K562 (cell line): ENCODE results near the gene PPCDC.

ENCODE experiments used
- BHLHE40 ChIP-seq: IDR thresholded peaks from 2 replicates; pipeline ENCODE4 v1.6.1; 2011; ENCODE audit warnings: low read length, improper control_type of control experiment
- HBP1 ChIP-seq: fragments of 450-650 bp; formaldehyde crosslinking; IDR thresholded peaks from 2 replicates; pipeline ENCODE4 v1.4.0; 2022; ENCODE audit warnings: missing genetic modification characterization
- MAFF ChIP-seq: IDR thresholded peaks from 2 replicates; pipeline ENCODE4 v1.6.1; 2012; ENCODE audit warnings: low read length, improper control_type of control experiment
- MXI1 ChIP-seq: IDR thresholded peaks from 2 replicates; pipeline ENCODE4 v1.6.1; 2011; ENCODE audit warnings: low read depth, mild to moderate bottlenecking, improper control_type of control experiment, low read length
- PCBP1 ChIP-seq: fragments of 200-400 bp; formaldehyde crosslinking; IDR thresholded peaks from 2 replicates; pipeline ENCODE4 v1.6.1; 2018; ENCODE audit warnings: mild to moderate bottlenecking, low read depth, low read length; ENCODE audit not compliant: poor library complexity, severe bottlenecking
- POLR2AphosphoS5 ChIP-seq: IDR thresholded peaks from 2 replicates; pipeline ENCODE4 v1.6.1; 2011; ENCODE audit warnings: mild to moderate bottlenecking, low read depth, low read length, moderate library complexity; ENCODE audit not compliant: control insufficient read depth, insufficient read depth
- STAT6 ChIP-seq: sonication (generic); formaldehyde crosslinking; IDR thresholded peaks from 2 replicates; pipeline ENCODE4 v1.8.1; 2023; ENCODE audit warnings: mild to moderate bottlenecking, missing genetic modification reagents
- TAF1 ChIP-seq: IDR thresholded peaks from 2 replicates; pipeline ENCODE4 v1.6.1; 2011; ENCODE audit warnings: mild to moderate bottlenecking, low read length, moderate library complexity; ENCODE audit not compliant: insufficient read depth, control insufficient read depth, severe bottlenecking; ENCODE audit errors: extremely low read depth
- TAF7 ChIP-seq: fragments of 450-650 bp; IDR thresholded peaks from 2 replicates; pipeline ENCODE4 v1.6.1; 2016; ENCODE audit warnings: missing genetic modification characterization, missing compliant biosample characterization
- ZFP30 ChIP-seq: fragments of 250-450 bp; sonication (Bioruptor Pico); IDR thresholded peaks from 2 replicates; pipeline ENCODE4 v1.8.0; 2022; ENCODE audit warnings: moderate library complexity, mild to moderate bottlenecking, inconsistent platforms, borderline replicate concordance

- TF ChIP-seq MXI1 (no peak), HBP1 (CRISPR knock-in tag) (no peak), TAF7 (tag) (no peak), MAFF (no peak), ZFP30 (no peak), PCBP1 (no peak), STAT6 (CRISPR knock-in tag) (no peak), POLR2AphosphoS5 (no peak), BHLHE40 (no peak), TAF1 (no peak)
Measured at GRCh38 chr15:75068748-75069147, 45.4 kb downstream of the PPCDC start.
